H1 (cell line): ENCODE results near the gene NPHP4. TPM values are rescaled to one million over a fixed set of nuclear protein-coding genes. Genes with fewer than 3 reads are reported as not detected.

ENCODE experiments used
- CTCF ChIA-PET: fragments of 300-600 bp; sonication (Branson Sonifier 250); formaldehyde crosslinking; loops from one replicate; lab custom pipeline; 2021; ENCODE audit not compliant: partially characterized antibody; lab: Charles Lee
- POLR2A ChIA-PET: fragments of 300-600 bp; sonication (Branson Sonifier 250); formaldehyde crosslinking; loops from one replicate; lab custom pipeline; 2021; ENCODE audit warnings: inconsistent platforms; ENCODE audit not compliant: partially characterized antibody; lab: Charles Lee
- DNase-seq, 2 experiments: peaks; one replicate each; pipeline versions ENCODE4 v3.0.0 to v3.0.0-alpha.2; 2010 to 2022; ENCODE audit warnings: low spot score in 2 of 2, low read depth in 1 of 2, mixed read lengths in 1 of 2
- FAIRE-seq: peaks from 2 replicates; lab custom pipeline; 2011; peaks lifted over from hg19 to GRCh38; lab: Jason Lieb, UNC
- H2AFZ ChIP-seq: 2 replicates; pipeline ENCODE4 v1.8.1; 2012; ENCODE audit warnings: low read length, inconsistent platforms
- H2AK5ac ChIP-seq: 2 replicates; pipeline ENCODE4 v1.6.1; 2013; ENCODE audit warnings: low read depth, low read length
- H2BK120ac ChIP-seq: replicated peaks from 2 replicates; pipeline ENCODE3; 2013; ENCODE audit warnings: low read depth, low read length, inconsistent platforms
- H2BK12ac ChIP-seq: 2 replicates; pipeline ENCODE4 v1.6.1; 2013; ENCODE audit warnings: low read depth, low read length
- H2BK15ac ChIP-seq: 2 replicates; pipeline ENCODE4 v1.6.1; 2013; ENCODE audit warnings: low read length
- H2BK20ac ChIP-seq: 2 replicates; pipeline ENCODE4 v1.6.1; 2013; ENCODE audit warnings: low read length
- H2BK5ac ChIP-seq: 2 replicates; pipeline ENCODE4 v1.6.1; 2013; ENCODE audit warnings: low read depth, low read length
- H3K14ac ChIP-seq: 2 replicates; pipeline ENCODE4 v1.6.1; 2013; ENCODE audit warnings: inconsistent platforms; ENCODE audit not compliant: insufficient read length
- H3K18ac ChIP-seq: 2 replicates; pipeline ENCODE4 v1.6.1; 2013; ENCODE audit warnings: low read length; ENCODE audit errors: extremely low read depth
- H3K23ac ChIP-seq: 2 replicates; pipeline ENCODE4 v1.6.1; 2013; ENCODE audit warnings: inconsistent platforms; ENCODE audit not compliant: insufficient read length
- H3K23me2 ChIP-seq: 2 replicates; pipeline ENCODE4 v1.6.1; 2013; ENCODE audit warnings: low read depth, low read length
- H3K27ac ChIP-seq: 2 replicates; pipeline ENCODE4 v1.6.1; 2011; ENCODE audit warnings: low read depth, low read length, inconsistent platforms
- H3K27me3 ChIP-seq, 4 experiments: replicated peaks in 1 of 4; 1 replicate in 1 of 4; 2 replicates in 3 of 4; pipeline versions ENCODE4 v1.6.1 to v1.8.1; 2011 to 2013; ENCODE audit warnings: low read length in 3 of 4, mild to moderate bottlenecking in 3 of 4, inconsistent platforms in 2 of 4, mixed read lengths in 2 of 4, moderate library complexity in 1 of 4; ENCODE audit not compliant: control insufficient read depth in 3 of 4, insufficient read depth in 3 of 4; ENCODE audit errors: extremely low read depth in 1 of 4
- H3K36me3 ChIP-seq, 4 experiments: 2 replicates each; pipeline versions ENCODE4 v1.6.1 to v1.8.1; 2011 to 2013; ENCODE audit warnings: mild to moderate bottlenecking in 4 of 4, low read length in 3 of 4, moderate library complexity in 2 of 4, control low read depth in 1 of 4, inconsistent platforms in 1 of 4; ENCODE audit not compliant: insufficient read depth in 4 of 4, control insufficient read depth in 2 of 4
- H3K4ac ChIP-seq: replicated peaks from 2 replicates; pipeline ENCODE3; 2013; ENCODE audit warnings: low read length, low read depth, mixed read lengths, inconsistent platforms; ENCODE audit not compliant: insufficient read length
- H3K4me1 ChIP-seq, 4 experiments: replicated peaks in 1 of 4; 1 replicate in 1 of 4; 2 replicates in 3 of 4; pipeline versions ENCODE4 v1.6.1 to v1.8.1; 2011 to 2013; ENCODE audit warnings: low read length in 3 of 4, inconsistent platforms in 2 of 4, mixed read lengths in 1 of 4; ENCODE audit not compliant: insufficient read depth in 4 of 4, control insufficient read depth in 3 of 4
- H3K4me2 ChIP-seq, 2 experiments: 2 replicates each; pipeline versions ENCODE4 v1.6.1 to v1.8.1; 2011 to 2013; ENCODE audit warnings: low read depth in 2 of 2, low read length in 2 of 2, control low read depth in 1 of 2, inconsistent platforms in 1 of 2, mild to moderate bottlenecking in 1 of 2; ENCODE audit not compliant: insufficient read depth in 1 of 2
- H3K4me3 ChIP-seq, 4 experiments: fragments of 200-600, 300-600 bp in 1 of 4; sonication (generic), shearing (Covaris generic), sonication (Bioruptor Twin) in 1 of 4; 2 replicates each; pipeline versions ENCODE4 v1.5.1 to v1.8.1; 2011 to 2016; ENCODE audit warnings: low read length in 4 of 4, low read depth in 3 of 4, control low read depth in 2 of 4, inconsistent platforms in 2 of 4, mild to moderate bottlenecking in 2 of 4, mixed read lengths in 1 of 4, moderate library complexity in 1 of 4; ENCODE audit not compliant: insufficient read depth in 2 of 4; ENCODE audit errors: extremely low read depth in 1 of 4
- H3K56ac ChIP-seq: replicated peaks from 2 replicates; pipeline ENCODE3; 2013; ENCODE audit warnings: low read depth, mild to moderate bottlenecking, mixed read lengths, low read length, inconsistent platforms; ENCODE audit not compliant: insufficient read length
- H3K79me1 ChIP-seq: 2 replicates; pipeline ENCODE4 v1.6.1; 2013; ENCODE audit warnings: low read depth, low read length, control low read depth
- H3K79me2 ChIP-seq, 2 experiments: 2 replicates each; pipeline versions ENCODE4 v1.6.1 to v1.8.1; 2012 to 2013; ENCODE audit warnings: low read length in 2 of 2, mild to moderate bottlenecking in 2 of 2, inconsistent platforms in 1 of 2; ENCODE audit not compliant: insufficient read depth in 2 of 2, control insufficient read depth in 1 of 2
- H3K9ac ChIP-seq, 4 experiments: replicated peaks in 1 of 4; 1 replicate in 1 of 4; 2 replicates in 3 of 4; pipeline versions ENCODE4 v1.6.1 to v1.8.1; 2011 to 2013; ENCODE audit warnings: low read depth in 3 of 4, low read length in 3 of 4, control low read depth in 2 of 4, mild to moderate bottlenecking in 2 of 4, moderate library complexity in 2 of 4, inconsistent platforms in 1 of 4; ENCODE audit errors: extremely low read depth in 1 of 4
- H3K9me3 ChIP-seq, 2 experiments: 2 replicates each; pipeline versions ENCODE4 v1.6.1 to v1.8.1; 2012 to 2013; ENCODE audit warnings: mild to moderate bottlenecking in 2 of 2, moderate library complexity in 2 of 2, control low read depth in 1 of 2, inconsistent platforms in 1 of 2, low read depth in 1 of 2, low read length in 1 of 2, mixed read lengths in 1 of 2; ENCODE audit not compliant: insufficient read depth in 2 of 2
- H4K20me1 ChIP-seq, 2 experiments: replicated peaks in 1 of 2; 2 replicates each; pipeline versions ENCODE3 to v1.8.1; 2011 to 2013; ENCODE audit warnings: inconsistent platforms in 2 of 2, low read length in 2 of 2, mild to moderate bottlenecking in 1 of 2; ENCODE audit not compliant: insufficient read depth in 2 of 2, control insufficient read depth in 1 of 2
- H4K5ac ChIP-seq: 2 replicates; pipeline ENCODE4 v1.6.1; 2013; ENCODE audit warnings: low read length, low read depth, mixed read lengths, inconsistent platforms; ENCODE audit not compliant: insufficient read length
- H4K8ac ChIP-seq: 2 replicates; pipeline ENCODE4 v1.8.0; 2013; ENCODE audit warnings: mild to moderate bottlenecking, moderate library complexity, low read length, inconsistent platforms; ENCODE audit not compliant: insufficient read depth; ENCODE audit errors: extremely low read depth
- H4K91ac ChIP-seq: replicated peaks from 2 replicates; pipeline ENCODE3; 2013; ENCODE audit warnings: low read length, mixed read lengths, inconsistent platforms; ENCODE audit not compliant: insufficient read length
- CBX5 ChIP-seq: fragments of 300-800, 300-1000 bp; sonication (generic); IDR thresholded peaks from 2 replicates; pipeline ENCODE4 v1.7.1; 2016; ENCODE audit warnings: antibody characterized with exemption, low read length, low read depth
- CHD2 ChIP-seq: IDR thresholded peaks from 2 replicates; pipeline ENCODE4 v1.6.1; 2012; ENCODE audit warnings: low read length, improper control_type of control experiment
- FOSL1 ChIP-seq: IDR thresholded peaks from 2 replicates; pipeline ENCODE4 v1.6.1; 2011; ENCODE audit warnings: mild to moderate bottlenecking, low read depth, low read length, moderate library complexity; ENCODE audit not compliant: insufficient read depth
- KDM4A ChIP-seq: IDR thresholded peaks from one replicate; pipeline ENCODE4 v1.7.1; 2012; ENCODE audit warnings: low read depth, mild to moderate bottlenecking, moderate library complexity, low read length, inconsistent platforms; ENCODE audit not compliant: severe bottlenecking
- YY1 ChIP-seq: IDR thresholded peaks from 2 replicates; pipeline ENCODE4 v1.6.1; 2011; ENCODE audit warnings: low read depth, mild to moderate bottlenecking, low read length
- WGBS, 2 experiments: shearing (Covaris generic) in 1 of 2; methylation state at CpG; one replicate each; pipeline versions ENCODE4 v1.1.6 to v1.1.7; 2013 to 2015; ENCODE audit warnings: low lambda C conversion rate in 2 of 2, mixed read lengths in 2 of 2, inconsistent platforms in 1 of 2, low coverage in 1 of 2, missing lambda C conversion rate in 1 of 2; ENCODE audit not compliant: insufficient replicate concordance in 2 of 2, insufficient coverage in 1 of 2, insufficient read length in 1 of 2; ENCODE audit errors: extremely low coverage in 1 of 2, missing lambda C conversion rate in 1 of 2; 5-methylcytosine and 5-hydroxymethylcytosine counted together
- polyA plus RNA-seq, 7 experiments: library from polyadenylated mRNA; depleted of rRNA in 3 of 7; stranded (reverse) in 5 of 7; unstranded in 2 of 7; fragments of >200 nt in 5 of 7; fragments of 200-250 nt in 2 of 7; gene quantifications; 1 replicate in 5 of 7; 2 replicates in 1 of 7; 4 replicates in 1 of 7; pipeline versions ENCODE4 v1.2.1 to v1.2.3, GENCODE V29; 2011 to 2013; ENCODE audit warnings: missing spikeins in 2 of 7, mixed read lengths in 2 of 7
- total RNA-seq: library from RNA; stranded (reverse); fragmentation: NEBNext Ultra II Directional; extraction: Animal tissue kit (Norgen Biotek cat#: 25700); gene quantifications from 2 replicates; pipeline ENCODE4 v1.2.1, GENCODE V29; 2021
- TF ChIP-seq, protein P1 (sequence below): IDR thresholded peaks from 2 replicates; pipeline ENCODE4 v1.6.1; 2012; ENCODE audit warnings: inconsistent platforms

NPHP4 gene
- total and polyA plus RNA-seq, 2 of the 8 experiments (the other 6 are each of a cell fraction or from before 2014, with no cell fraction given) = 5.8 to 14.0 TPM

GRCh38 chr1:6027591-6027990 is 35.4 kb upstream of the NPHP4 start:
- Histone ChIP-seq H3K36me3 (no peaks in the 10 kb centered on the region), H2AK5ac (no peak overlapping the region), H4K91ac (no peak overlapping the region), H3K14ac (no peak overlapping the region), H3K9ac (no peak overlapping the region), H3K79me2 (no peaks in the 10 kb centered on the region; a peak in 1 of 4 replicates), H2AFZ (no peak overlapping the region), H3K4me2 (no peak overlapping the region), H2BK12ac (no peak overlapping the region), H3K23ac (no peak overlapping the region), H3K9me3 (no peaks in the 10 kb centered on the region), H2BK120ac (no peak overlapping the region), H2BK20ac (no peak overlapping the region), H3K23me2 (peaks cover 5% of the 10 kb centered on the region; the same call in 1 of the 2 replicates), H4K20me1 (peaks cover 0 to 7% of the 10 kb centered on the region in 2 experiments), H4K5ac (no peak overlapping the region), H3K27ac (no peak overlapping the region), H2BK15ac (no peak overlapping the region), H2BK5ac (no peak overlapping the region), H3K27me3 (no peaks in the 10 kb centered on the region), H3K79me1 (no peaks in the 10 kb centered on the region), H4K8ac (no peak overlapping the region), H3K56ac (no peak overlapping the region), H3K4me1 (peaks cover 0 to 19% (median 7%) of the 10 kb centered on the region in 4 experiments; a peak in 5 of 7 replicates), H3K4ac (no peak overlapping the region), H3K18ac (no peak overlapping the region), H3K4me3 (no peak overlapping the region)
- no peak for FAIRE-seq
- TF ChIP-seq FOSL1 = no peak
- no peak for TF ChIP-seq YY1
- TF ChIP-seq CHD2 = no peak
- TF ChIP-seq, protein P1, sequence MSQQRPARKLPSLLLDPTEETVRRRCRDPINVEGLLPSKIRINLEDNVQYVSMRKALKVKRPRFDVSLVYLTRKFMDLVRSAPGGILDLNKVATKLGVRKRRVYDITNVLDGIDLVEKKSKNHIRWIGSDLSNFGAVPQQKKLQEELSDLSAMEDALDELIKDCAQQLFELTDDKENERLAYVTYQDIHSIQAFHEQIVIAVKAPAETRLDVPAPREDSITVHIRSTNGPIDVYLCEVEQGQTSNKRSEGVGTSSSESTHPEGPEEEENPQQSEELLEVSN = no peak
- no peak for TF ChIP-seq KDM4A
- TF ChIP-seq CBX5 = no peak
- WGBS, 2 experiments = 93% methylated on average over 10 of the region's 10 CpGs; no CpG with 5 or more reads in 1 of the 2 experiments
- DNase-seq = no peak
- POLR2A ChIA-PET = no interaction called here
- CTCF ChIA-PET = interaction anchor here (0.8 to 4.3 kb wide), 3 partner anchors 7 to 10 kb away, joined by 3 to 24 read pairs (median 5); no protein-coding TSS in a partner anchor
